Measurements from ENCODE around the gene FMNL2.

- TF ChIP-seq CTCF (IDR thresholded peaks at IDR 0.05 in 8 of 11, conservative IDR thresholded peaks at IDR 0.05 in 3 of 11) (no peak), POLR2AphosphoS5 (IDR thresholded peaks at IDR 0.05) (no peak)
Measured at GRCh38 chr2:152603166-152603565, 268.2 kb downstream of the FMNL2 start.

All from spleen (tissue), 7 donors.